Purkinje cell (primary cell): ENCODE results near the gene CPNE5. TPM values are rescaled to one million over a fixed set of nuclear protein-coding genes. Genes with fewer than 3 reads are reported as not detected.

ENCODE experiments used
- polyA plus RNA-seq: library from polyadenylated mRNA; unstranded; fragments of >200 nt; fragmentation: Nextera tagmentation; gene quantifications from 2 replicates; pipeline ENCODE4 v1.2.1, GENCODE V29; 2014

The CPNE5 gene
- 22.8 TPM in 1 of 2 replicates, not detected in the other for polyA plus RNA-seq

DNA sequence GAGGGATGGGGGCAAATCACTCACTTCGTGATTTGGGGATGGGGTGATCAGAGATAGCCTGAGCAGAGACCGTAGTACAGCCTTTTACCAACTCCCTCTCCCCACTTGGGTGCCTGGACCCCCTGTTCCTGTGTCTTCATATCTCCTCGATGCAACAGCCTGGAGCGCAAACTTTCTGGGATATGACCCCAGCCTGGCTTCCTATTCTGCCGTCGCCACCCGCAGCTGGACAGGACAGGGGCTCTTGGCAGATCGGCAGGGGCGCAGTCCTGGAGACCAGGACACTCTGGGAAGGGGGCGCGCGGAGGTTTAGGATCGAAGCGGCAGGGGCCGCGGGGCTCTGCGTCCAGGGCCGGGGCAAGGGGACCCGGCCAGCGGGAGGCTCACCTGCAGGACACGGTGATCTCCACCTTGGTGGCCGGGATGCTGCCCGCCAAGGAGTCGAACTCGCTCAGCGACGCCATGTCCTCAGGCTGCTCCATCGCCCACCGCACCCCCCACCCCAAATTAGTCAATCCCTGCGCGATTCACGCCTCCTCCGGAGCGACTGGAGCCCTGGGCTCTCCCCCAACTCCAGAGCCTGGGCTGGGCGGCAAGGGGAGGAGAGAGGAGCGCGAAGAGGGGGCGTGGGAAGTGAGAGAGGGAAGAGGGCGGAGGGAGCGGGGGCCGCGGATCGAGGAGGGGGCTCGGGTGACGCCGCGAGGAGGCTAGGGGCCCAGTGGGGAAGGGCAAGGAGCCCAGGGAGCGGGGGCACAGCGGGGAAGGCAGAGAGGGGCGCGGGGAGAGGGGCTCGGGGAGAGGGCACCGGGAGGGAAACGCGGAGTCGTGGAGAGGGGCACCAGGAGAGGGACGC, at the start of gene CPNE5:
TSS of gene CPNE5 (minus strand) at position 549 of the 853 bp plus-strand sequence. CDS start at position 482, 67 bp downstream.

DNA sequence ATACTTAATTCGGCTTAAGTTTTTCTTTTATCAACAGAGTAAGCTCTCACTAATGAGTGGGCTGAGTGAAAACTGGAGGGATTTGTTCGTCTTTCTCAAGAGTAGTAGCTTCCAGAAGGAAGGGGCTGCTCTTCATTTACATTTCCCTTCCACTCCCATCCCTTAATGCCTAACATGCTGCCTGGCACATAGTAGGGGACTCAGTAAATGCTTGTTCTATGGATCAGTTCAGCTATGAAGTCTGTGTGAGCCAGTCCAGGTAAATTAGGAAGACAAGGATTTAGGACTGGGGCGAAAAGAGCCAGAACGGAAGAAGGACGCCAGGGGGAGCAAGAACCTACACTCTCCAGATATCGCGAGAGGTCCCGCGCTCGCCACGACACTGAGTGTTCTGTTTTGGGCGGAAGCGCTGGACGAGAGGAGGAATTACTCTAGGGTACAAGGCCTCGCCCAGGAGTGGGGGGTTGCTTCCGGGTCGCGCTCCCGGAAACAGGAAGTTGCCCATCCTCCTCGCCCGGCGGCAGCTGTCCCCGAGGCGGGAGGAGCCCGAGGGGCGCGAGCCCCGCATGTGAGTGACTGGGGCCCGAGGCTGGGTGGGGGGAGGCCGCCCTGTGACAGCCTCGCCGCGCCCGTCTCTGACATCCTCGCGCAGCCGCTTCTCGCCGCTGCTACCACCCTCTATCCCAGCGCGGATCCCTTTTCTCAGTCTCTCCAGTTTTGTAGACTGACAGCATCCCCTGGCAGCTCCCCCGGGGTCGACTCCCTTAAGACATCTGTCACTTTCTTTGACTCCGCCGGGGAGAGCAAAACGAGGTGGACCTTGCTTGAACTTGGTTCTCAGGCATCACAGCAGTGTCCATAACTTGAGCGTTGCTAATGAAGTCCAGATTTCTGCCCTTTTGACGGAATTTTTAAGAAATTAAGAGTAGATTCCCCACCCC, 46.5 kb upstream of the CPNE5 start, which contains the start of gene C6orf89:
TSS of gene C6orf89 (plus strand) at position 492 of the 941 bp plus-strand sequence. CDS start 13,493 bp downstream, outside the sequence.

DNA sequence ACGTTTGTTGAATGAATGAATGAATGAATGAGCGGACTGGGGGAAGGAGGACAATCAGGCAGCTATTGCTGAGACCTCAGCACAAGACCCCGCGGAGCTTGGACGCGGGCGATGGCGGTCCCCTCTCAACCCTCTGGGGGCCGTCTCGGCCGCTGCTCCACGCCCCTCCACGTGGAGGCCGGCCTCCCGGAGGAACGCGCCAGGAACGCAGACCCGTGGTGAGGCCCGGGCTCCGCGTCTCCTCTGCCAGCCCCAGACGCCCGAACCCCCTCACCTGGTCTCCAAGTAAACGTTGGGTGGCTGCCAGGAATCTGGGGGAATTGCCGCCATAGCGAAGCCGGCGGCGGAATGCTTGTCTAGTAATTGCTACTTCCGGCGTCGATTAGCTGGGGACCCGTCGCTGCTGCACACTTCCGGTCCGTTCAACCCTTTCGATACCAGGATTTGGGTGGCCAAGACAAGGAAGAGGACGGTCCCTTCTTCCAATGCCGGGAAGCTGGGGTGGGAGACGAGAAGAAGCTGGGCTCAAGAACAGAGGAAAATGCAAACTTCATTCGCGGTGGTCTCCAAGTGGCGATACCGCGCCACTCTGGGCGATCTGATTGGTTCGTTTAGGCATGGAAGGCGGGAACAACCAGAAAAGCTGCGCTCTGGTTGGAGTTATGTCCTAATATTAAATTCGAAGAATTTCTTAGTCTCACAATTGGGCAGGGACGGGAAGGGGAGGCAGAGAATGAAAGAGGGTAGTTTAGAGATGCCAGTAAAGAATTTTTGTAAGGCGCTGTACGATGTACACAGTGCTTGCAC, 35.4 kb upstream of the CPNE5 start, which contains the start of gene PPIL1:
TSS of gene PPIL1 (minus strand) at position 361 of the 807 bp plus-strand sequence. CDS start at position 330, 31 bp downstream.

DNA sequence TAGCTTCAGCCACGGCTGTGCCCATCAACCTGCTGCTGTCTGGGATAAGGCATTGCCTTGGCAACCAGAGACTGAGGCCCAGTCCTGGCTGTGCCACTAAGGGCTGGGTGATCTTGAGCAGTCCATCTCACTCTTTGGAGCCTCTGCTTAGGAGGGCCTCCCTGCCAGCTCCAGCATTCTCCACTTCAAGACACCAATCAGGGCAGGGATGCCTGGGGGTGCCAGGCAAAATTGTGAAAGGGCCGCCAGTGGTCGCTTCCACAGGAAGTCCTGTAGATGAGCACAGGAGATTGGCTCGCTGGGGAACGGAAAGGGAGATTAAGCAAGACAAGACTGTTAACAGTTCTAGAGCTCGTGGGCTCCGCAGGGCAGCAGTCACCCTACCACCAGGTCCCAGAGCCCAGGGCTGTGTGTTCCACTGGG, 141.8 kb downstream of the CPNE5 start, which contains the start of gene RAB44:
TSS of gene RAB44 (plus strand) at position 346 of the 423 bp plus-strand sequence. CDS start 6,410 bp downstream, outside the sequence.

Other genes starting within 250 kb of the CPNE5 start
- gene SRSF3, start 245.1 kb downstream of the CPNE5 start, polyA plus RNA-seq, result 172 and 181 TPM in 2 replicates
- gene CDKN1A, start 160.7 kb downstream of the CPNE5 start, polyA plus RNA-seq, result 0.27 TPM in 1 of 2 replicates, not detected in the other
- gene RAB44, start 141.6 kb downstream of the CPNE5 start, polyA plus RNA-seq, result not detected in 2 replicates
- 46.7 and 75.7 TPM in 2 replicates for gene PPIL1, start 35.4 kb upstream of the CPNE5 start, polyA plus RNA-seq
- gene C6orf89, start 46.5 kb upstream of the CPNE5 start, polyA plus RNA-seq, result 14.3 and 17.1 TPM in 2 replicates
- gene PI16, start 115.3 kb upstream of the CPNE5 start, polyA plus RNA-seq, result not detected in 2 replicates
- gene MTCH1, start 146.8 kb upstream of the CPNE5 start, polyA plus RNA-seq, result 112 and 145 TPM in 2 replicates
- not detected in 2 replicates for gene FGD2, start 166.2 kb upstream of the CPNE5 start, polyA plus RNA-seq